GM15510 (cell line): Measurements from ENCODE around the gene TACC3.

Experiments
- POLR2A ChIP-seq: IDR thresholded peaks from 3 replicates; pipeline ENCODE4 v1.6.1; 2011; ENCODE audit warnings: borderline replicate concordance; ENCODE audit not compliant: insufficient read length; ENCODE audit errors: extremely low read depth

TACC3 gene

GRCh38 chr4:1788254-1788973 is 67.1 kb downstream of the TACC3 start:
- no peak for TF ChIP-seq POLR2A

- TF ChIP-seq POLR2A: no peak
Observed at GRCh38 chr4:1789552-1789951, 68.2 kb downstream of the TACC3 start.

GRCh38 chr4:1790005-1790404 is 68.7 kb downstream of the TACC3 start:
- TF ChIP-seq POLR2A: no peak

- no peak for TF ChIP-seq POLR2A
Observed at GRCh38 chr4:1792158-1792831, 71.0 kb downstream of the TACC3 start.

- no peak for TF ChIP-seq POLR2A
Observed at GRCh38 chr4:1792832-1793495, 71.6 kb downstream of the TACC3 start, which contains the start of gene FGFR3. FGFR3 (plus strand) TSS chr4:1793293; CDS start chr4:1793935, 642 bp downstream.

GRCh38 chr4:1793496-1793840 is 72.1 kb downstream of the TACC3 start:
- TF ChIP-seq POLR2A: no peak

GRCh38 chr4:1793940-1794808 is 72.9 kb downstream of the TACC3 start:
- no peak for TF ChIP-seq POLR2A
